ENCODE measurements around the gene C2orf72.
A peak's percentile ranks its signal among the peaks of the same experiment; 100 is the strongest.

Gene C2orf72

GRCh38 chr2:231036578-231037106, 681 bp upstream of the C2orf72 start:
- peaks cover 55% of the 10 kb centered on the region for H3K27me3 ChIP-seq (ENCODE audit: control insufficient read depth, insufficient read depth, low read length)
- H3K4me1 ChIP-seq (ENCODE audit: control insufficient read depth, insufficient read depth, low read length), result no peaks in the 10 kb centered on the region
- no peak overlapping the region for H3K4me3 ChIP-seq (ENCODE audit: low read depth, low read length)
- H3K9ac ChIP-seq (ENCODE audit: low read depth, low read length), result no peak overlapping the region
- H3K9me3 ChIP-seq (ENCODE audit: control insufficient read depth, insufficient read depth, low read length), result no peaks in the 10 kb centered on the region
- no peaks in the 10 kb centered on the region for H3K36me3 ChIP-seq (ENCODE audit: control insufficient read depth, insufficient read depth, low read length)

GRCh38 chr2:231037731-231038482, 584 bp downstream of the C2orf72 start:
- no peak overlapping the region for H3K9ac ChIP-seq (ENCODE audit: low read depth, low read length)
- H3K27me3 ChIP-seq (ENCODE audit: control insufficient read depth, insufficient read depth, low read length), result peaks cover 53% of the 10 kb centered on the region
- peak overlapping the region; percentile 63 for H3K4me3 ChIP-seq (ENCODE audit: low read depth, low read length)
- H3K9me3 ChIP-seq (ENCODE audit: control insufficient read depth, insufficient read depth, low read length), result no peaks in the 10 kb centered on the region
- no peaks in the 10 kb centered on the region for H3K36me3 ChIP-seq (ENCODE audit: control insufficient read depth, insufficient read depth, low read length)
- H3K4me1 ChIP-seq (ENCODE audit: control insufficient read depth, insufficient read depth, low read length), result no peaks in the 10 kb centered on the region

GRCh38 chr2:231038483-231039293, 1.4 kb downstream of the C2orf72 start:
- H3K4me1 ChIP-seq (ENCODE audit: control insufficient read depth, insufficient read depth, low read length), result no peaks in the 10 kb centered on the region
- peak overlapping the region; percentile 13 for H3K9ac ChIP-seq (ENCODE audit: low read depth, low read length)
- no peaks in the 10 kb centered on the region for H3K9me3 ChIP-seq (ENCODE audit: control insufficient read depth, insufficient read depth, low read length)
- peak overlapping the region; percentile 63 for H3K4me3 ChIP-seq (ENCODE audit: low read depth, low read length)
- no peaks in the 10 kb centered on the region for H3K36me3 ChIP-seq (ENCODE audit: control insufficient read depth, insufficient read depth, low read length)
- H3K27me3 ChIP-seq (ENCODE audit: control insufficient read depth, insufficient read depth, low read length), result peaks cover 50% of the 10 kb centered on the region

GRCh38 chr2:231039294-231039664, 2.0 kb downstream of the C2orf72 start:
- Histone ChIP-seq H3K9ac (ENCODE audit: low read depth, low read length) (no peak overlapping the region), H3K27me3 (ENCODE audit: control insufficient read depth, insufficient read depth, low read length) (peaks cover 50% of the 10 kb centered on the region), H3K4me1 (ENCODE audit: control insufficient read depth, insufficient read depth, low read length) (no peaks in the 10 kb centered on the region), H3K4me3 (ENCODE audit: low read depth, low read length) (no peak overlapping the region), H3K9me3 (ENCODE audit: control insufficient read depth, insufficient read depth, low read length) (no peaks in the 10 kb centered on the region), H3K36me3 (ENCODE audit: control insufficient read depth, insufficient read depth, low read length) (no peaks in the 10 kb centered on the region)

- H3K4me1 ChIP-seq (ENCODE audit: control insufficient read depth, insufficient read depth, low read length), result no peaks in the 10 kb centered on the region
- H3K9ac ChIP-seq (ENCODE audit: low read depth, low read length), result no peak overlapping the region
- H3K27me3 ChIP-seq (ENCODE audit: control insufficient read depth, insufficient read depth, low read length), result peaks cover 48% of the 10 kb centered on the region
- no peaks in the 10 kb centered on the region for H3K9me3 ChIP-seq (ENCODE audit: control insufficient read depth, insufficient read depth, low read length)
- no peak overlapping the region for H3K4me3 ChIP-seq (ENCODE audit: low read depth, low read length)
- no peaks in the 10 kb centered on the region for H3K36me3 ChIP-seq (ENCODE audit: control insufficient read depth, insufficient read depth, low read length)
Observed at GRCh38 chr2:231039821-231040364, 2.6 kb downstream of the C2orf72 start.

- H3K36me3 ChIP-seq (ENCODE audit: control insufficient read depth, insufficient read depth, low read length), result no peaks in the 10 kb centered on the region
- H3K4me3 ChIP-seq (ENCODE audit: low read depth, low read length), result no peak overlapping the region
- no peaks in the 10 kb centered on the region for H3K4me1 ChIP-seq (ENCODE audit: control insufficient read depth, insufficient read depth, low read length)
- H3K9ac ChIP-seq (ENCODE audit: low read depth, low read length), result no peak overlapping the region
- H3K27me3 ChIP-seq (ENCODE audit: control insufficient read depth, insufficient read depth, low read length), result peaks cover 38% of the 10 kb centered on the region
- no peaks in the 10 kb centered on the region for H3K9me3 ChIP-seq (ENCODE audit: control insufficient read depth, insufficient read depth, low read length)
Observed at GRCh38 chr2:231041061-231041689, 3.9 kb downstream of the C2orf72 start.

- Histone ChIP-seq H3K9ac (ENCODE audit: low read depth, low read length) (no peak overlapping the region), H3K9me3 (ENCODE audit: control insufficient read depth, insufficient read depth, low read length) (no peaks in the 10 kb centered on the region), H3K27me3 (ENCODE audit: control insufficient read depth, insufficient read depth, low read length) (peaks cover 20% of the 10 kb centered on the region), H3K4me1 (ENCODE audit: control insufficient read depth, insufficient read depth, low read length) (no peaks in the 10 kb centered on the region), H3K4me3 (ENCODE audit: low read depth, low read length) (no peak overlapping the region), H3K36me3 (ENCODE audit: control insufficient read depth, insufficient read depth, low read length) (no peaks in the 10 kb centered on the region)
Observed at GRCh38 chr2:231043796-231044195, 6.5 kb downstream of the C2orf72 start.

GRCh38 chr2:231046916-231047273, 9.6 kb downstream of the C2orf72 start:
- H3K9me3 ChIP-seq (ENCODE audit: control insufficient read depth, insufficient read depth, low read length), result no peaks in the 10 kb centered on the region

GRCh38 chr2:231047274-231047922, 10.1 kb downstream of the C2orf72 start:
- H3K9me3 ChIP-seq (ENCODE audit: control insufficient read depth, insufficient read depth, low read length), result no peaks in the 10 kb centered on the region
- no peaks in the 10 kb centered on the region for H3K36me3 ChIP-seq (ENCODE audit: control insufficient read depth, insufficient read depth, low read length)
- H3K4me3 ChIP-seq (ENCODE audit: low read depth, low read length), result no peak overlapping the region
- H3K9ac ChIP-seq (ENCODE audit: low read depth, low read length), result no peak overlapping the region
- H3K27me3 ChIP-seq (ENCODE audit: control insufficient read depth, insufficient read depth, low read length), result peaks cover 24% of the 10 kb centered on the region
- no peaks in the 10 kb centered on the region for H3K4me1 ChIP-seq (ENCODE audit: control insufficient read depth, insufficient read depth, low read length)

More at GRCh38 chr2:231046916-231047273, 9.6 kb downstream of the C2orf72 start:
- Histone ChIP-seq H3K4me1 (ENCODE audit: control insufficient read depth, insufficient read depth, low read length) (no peaks in the 10 kb centered on the region), H3K9ac (ENCODE audit: low read depth, low read length) (no peak overlapping the region), H3K4me3 (ENCODE audit: low read depth, low read length) (no peak overlapping the region), H3K36me3 (ENCODE audit: control insufficient read depth, insufficient read depth, low read length) (no peaks in the 10 kb centered on the region), H3K27me3 (ENCODE audit: control insufficient read depth, insufficient read depth, low read length) (peaks cover 19% of the 10 kb centered on the region)

GRCh38 chr2:231047923-231048915, 10.9 kb downstream of the C2orf72 start:
- H3K4me1 ChIP-seq (ENCODE audit: control insufficient read depth, insufficient read depth, low read length), result no peaks in the 10 kb centered on the region
- H3K9ac ChIP-seq (ENCODE audit: low read depth, low read length), result no peak overlapping the region
- peaks cover 27% of the 10 kb centered on the region for H3K27me3 ChIP-seq (ENCODE audit: control insufficient read depth, insufficient read depth, low read length)
- no peak overlapping the region for H3K4me3 ChIP-seq (ENCODE audit: low read depth, low read length)
- H3K36me3 ChIP-seq (ENCODE audit: control insufficient read depth, insufficient read depth, low read length), result no peaks in the 10 kb centered on the region
- no peaks in the 10 kb centered on the region for H3K9me3 ChIP-seq (ENCODE audit: control insufficient read depth, insufficient read depth, low read length)

Data from iPS-15b (cell line).